ENCODE data around the gene RUNX2. TPM values are rescaled to one million over a fixed set of nuclear protein-coding genes. Genes with fewer than 3 reads are reported as not detected.
"Not testable (repeated sequence)": the region's sequence is repeated elsewhere in the genome, so short reads cannot be mapped to it uniquely, and the experiment has no call there.

The RUNX2 gene
- 1 to 10 TPM in 3 of 4 donors, under 1 TPM in 1; 0.26 to 6.2 (median 2.1) TPM for total RNA-seq

DNA sequence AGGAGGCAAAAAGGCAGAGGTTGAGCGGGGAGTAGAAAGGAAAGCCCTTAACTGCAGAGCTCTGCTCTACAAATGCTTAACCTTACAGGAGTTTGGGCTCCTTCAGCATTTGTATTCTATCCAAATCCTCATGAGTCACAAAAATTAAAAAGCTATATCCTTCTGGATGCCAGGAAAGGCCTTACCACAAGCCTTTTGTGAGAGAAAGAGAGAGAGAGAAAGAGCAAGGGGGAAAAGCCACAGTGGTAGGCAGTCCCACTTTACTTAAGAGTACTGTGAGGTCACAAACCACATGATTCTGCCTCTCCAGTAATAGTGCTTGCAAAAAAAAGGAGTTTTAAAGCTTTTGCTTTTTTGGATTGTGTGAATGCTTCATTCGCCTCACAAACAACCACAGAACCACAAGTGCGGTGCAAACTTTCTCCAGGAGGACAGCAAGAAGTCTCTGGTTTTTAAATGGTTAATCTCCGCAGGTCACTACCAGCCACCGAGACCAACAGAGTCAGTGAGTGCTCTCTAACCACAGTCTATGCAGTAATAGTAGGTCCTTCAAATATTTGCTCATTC, at the start of gene RUNX2:
TSS of gene RUNX2 (plus strand) at position 375 of the 567 bp plus-strand sequence. CDS start 397 bp downstream, outside the sequence.
- TF ChIP-seq, protein P1, sequence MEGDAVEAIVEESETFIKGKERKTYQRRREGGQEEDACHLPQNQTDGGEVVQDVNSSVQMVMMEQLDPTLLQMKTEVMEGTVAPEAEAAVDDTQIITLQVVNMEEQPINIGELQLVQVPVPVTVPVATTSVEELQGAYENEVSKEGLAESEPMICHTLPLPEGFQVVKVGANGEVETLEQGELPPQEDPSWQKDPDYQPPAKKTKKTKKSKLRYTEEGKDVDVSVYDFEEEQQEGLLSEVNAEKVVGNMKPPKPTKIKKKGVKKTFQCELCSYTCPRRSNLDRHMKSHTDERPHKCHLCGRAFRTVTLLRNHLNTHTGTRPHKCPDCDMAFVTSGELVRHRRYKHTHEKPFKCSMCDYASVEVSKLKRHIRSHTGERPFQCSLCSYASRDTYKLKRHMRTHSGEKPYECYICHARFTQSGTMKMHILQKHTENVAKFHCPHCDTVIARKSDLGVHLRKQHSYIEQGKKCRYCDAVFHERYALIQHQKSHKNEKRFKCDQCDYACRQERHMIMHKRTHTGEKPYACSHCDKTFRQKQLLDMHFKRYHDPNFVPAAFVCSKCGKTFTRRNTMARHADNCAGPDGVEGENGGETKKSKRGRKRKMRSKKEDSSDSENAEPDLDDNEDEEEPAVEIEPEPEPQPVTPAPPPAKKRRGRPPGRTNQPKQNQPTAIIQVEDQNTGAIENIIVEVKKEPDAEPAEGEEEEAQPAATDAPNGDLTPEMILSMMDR (IDR thresholded peaks at IDR 0.05), result no peak
- no peak for TF ChIP-seq POLR2A (IDR thresholded peaks at IDR 0.05)
- H3K36me3 ChIP-seq, result no peaks in the 10 kb centered on the region
- no peak within 1 kb of the TSS for H3K27ac ChIP-seq
- no peaks in the 10 kb centered on the region for H3K4me1 ChIP-seq
- intact Hi-C loops (cut with DNase I; ENCODE audit: low total_unique reads), result no loop called here
- no peaks in the 10 kb centered on the region for H3K9me3 ChIP-seq
- DNase-seq, result no peak
- H3K4me3 ChIP-seq, result no peak within 1 kb of the TSS
- no peaks in the 10 kb centered on the region for H3K27me3 ChIP-seq

DNA sequence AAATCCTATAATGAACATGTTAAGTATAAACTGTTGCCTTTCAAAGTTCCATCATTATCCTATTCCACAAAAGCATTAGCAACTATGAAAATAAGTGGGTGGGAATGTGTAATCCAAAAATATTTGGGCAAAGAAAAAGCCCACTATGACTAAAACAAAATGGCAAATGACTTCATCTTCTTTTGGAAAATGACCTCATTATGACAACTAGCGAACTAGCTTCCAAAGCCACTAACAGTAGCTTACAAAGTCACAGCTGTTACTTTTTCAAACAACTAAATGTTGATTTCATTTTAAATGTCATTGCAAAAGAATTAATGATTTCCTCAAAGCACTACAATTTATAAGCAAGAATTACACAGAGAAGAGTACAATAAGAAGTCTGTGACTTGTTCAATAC, 49.8 kb upstream of the RUNX2 start:
- Histone ChIP-seq H3K9me3 (peaks cover 0 to 5% of the 10 kb centered on the region in 2 donors), H3K4me3 (no peak overlapping the region), H3K27ac (no peak overlapping the region), H3K27me3 (no peaks in the 10 kb centered on the region), H3K4me1 (no peaks in the 10 kb centered on the region), H3K36me3 (no peaks in the 10 kb centered on the region)
- DNase-seq, result no peak
- intact Hi-C loops (cut with DNase I; ENCODE audit: low total_unique reads), result no loop called here
- TF ChIP-seq, protein P1 (IDR thresholded peaks at IDR 0.05), result no peak
- no peak for TF ChIP-seq POLR2A (IDR thresholded peaks at IDR 0.05)

DNA sequence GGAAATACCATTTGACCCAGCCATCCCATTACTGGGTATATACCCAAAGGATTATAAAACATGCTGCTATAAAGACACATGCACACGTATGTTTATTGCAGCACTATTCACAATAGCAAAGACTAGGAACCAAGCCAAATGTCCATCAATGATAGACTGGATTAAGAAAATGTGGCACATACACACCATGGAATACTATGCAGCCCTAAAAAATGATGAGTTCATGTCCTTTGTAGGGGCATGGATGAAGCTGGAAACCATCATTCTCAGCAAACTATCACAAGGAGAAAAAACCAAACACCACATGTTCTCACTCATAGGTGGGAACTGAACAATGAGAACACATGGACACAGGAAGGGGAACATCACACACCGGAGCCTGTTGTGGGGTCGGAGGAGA, 41.4 kb upstream of the RUNX2 start:
- H3K36me3 ChIP-seq; intact Hi-C loops (cut with DNase I; ENCODE audit: low total_unique reads); H3K4me1 ChIP-seq; H3K4me3 ChIP-seq; H3K27ac ChIP-seq; H3K27me3 ChIP-seq; DNase-seq; H3K9me3 ChIP-seq: not testable (repeated sequence)

DNA sequence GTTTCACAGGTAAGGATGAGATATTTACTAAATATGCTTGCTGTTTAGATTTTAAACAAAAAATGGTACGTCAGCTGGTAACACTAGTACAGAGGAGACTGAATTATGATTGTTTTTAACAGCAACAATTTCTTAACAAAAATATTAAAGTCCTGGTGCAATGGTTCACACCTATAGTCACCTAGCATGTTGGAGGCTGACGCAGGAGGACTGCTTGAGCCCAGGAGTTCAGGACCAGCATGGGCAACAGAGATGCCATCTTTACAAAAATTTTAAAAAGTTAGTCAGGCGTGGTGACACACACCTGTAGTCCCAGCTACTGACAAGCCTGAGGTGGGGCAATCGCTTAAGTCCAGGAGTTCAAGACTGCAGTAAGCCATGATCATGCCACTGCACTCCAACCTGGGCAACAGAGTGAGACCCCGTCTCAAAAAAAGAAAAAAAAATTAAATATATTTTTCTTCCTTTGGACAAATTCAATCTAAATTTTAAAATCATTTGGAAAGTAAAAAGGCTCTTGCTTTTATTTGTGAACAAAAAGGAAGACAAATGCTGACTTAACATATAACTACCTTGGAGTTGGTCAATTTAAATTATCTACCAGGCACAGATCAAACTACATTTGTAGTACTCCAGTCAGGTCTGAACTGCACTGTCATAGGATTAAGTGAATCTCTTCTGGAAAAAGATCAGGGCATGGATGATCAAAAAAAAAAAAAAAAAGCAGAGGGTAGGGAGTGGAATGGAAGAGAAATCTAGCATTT, 38.2 kb upstream of the RUNX2 start:
- H3K9me3 ChIP-seq, result no peaks in the 10 kb centered on the region
- no peak overlapping the region for H3K27ac ChIP-seq
- H3K27me3 ChIP-seq, result no peaks in the 10 kb centered on the region
- intact Hi-C loops (cut with DNase I; ENCODE audit: low total_unique reads), result no loop called here
- TF ChIP-seq, protein P1 (IDR thresholded peaks at IDR 0.05), result no peak
- TF ChIP-seq POLR2A (IDR thresholded peaks at IDR 0.05), result no peak
- H3K4me3 ChIP-seq, result no peak overlapping the region
- no peaks in the 10 kb centered on the region for H3K36me3 ChIP-seq
- no peaks in the 10 kb centered on the region for H3K4me1 ChIP-seq
- no peak for DNase-seq

DNA sequence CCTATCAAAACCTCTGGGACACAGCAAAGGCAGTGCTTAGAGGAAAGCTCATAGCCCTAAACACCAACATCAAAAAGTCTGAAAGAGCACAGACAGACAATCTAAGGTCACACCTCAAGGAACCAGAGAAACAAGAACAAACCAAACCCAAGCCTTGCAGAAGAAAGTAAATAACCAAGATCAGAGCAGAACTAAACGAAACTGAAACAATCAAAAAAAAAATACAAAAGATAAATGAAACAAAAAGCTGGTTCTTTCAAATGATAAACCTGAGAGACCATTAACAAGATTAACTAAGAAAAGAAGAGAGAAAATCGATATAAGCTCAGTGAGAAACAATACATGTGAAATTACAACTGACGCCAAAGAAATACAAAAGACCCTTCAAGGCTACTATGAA, 34.8 kb upstream of the RUNX2 start:
- no peak for DNase-seq
- no peaks in the 10 kb centered on the region for H3K36me3 ChIP-seq
- H3K4me1 ChIP-seq, result no peaks in the 10 kb centered on the region
- no peaks in the 10 kb centered on the region for H3K27me3 ChIP-seq
- H3K27ac ChIP-seq, result no peak overlapping the region
- intact Hi-C loops (cut with DNase I; ENCODE audit: low total_unique reads), result no loop called here
- TF ChIP-seq, protein P1 (IDR thresholded peaks at IDR 0.05), result no peak
- TF ChIP-seq POLR2A (IDR thresholded peaks at IDR 0.05), result no peak
- no peak overlapping the region for H3K4me3 ChIP-seq
- H3K9me3 ChIP-seq, result no peaks in the 10 kb centered on the region

DNA sequence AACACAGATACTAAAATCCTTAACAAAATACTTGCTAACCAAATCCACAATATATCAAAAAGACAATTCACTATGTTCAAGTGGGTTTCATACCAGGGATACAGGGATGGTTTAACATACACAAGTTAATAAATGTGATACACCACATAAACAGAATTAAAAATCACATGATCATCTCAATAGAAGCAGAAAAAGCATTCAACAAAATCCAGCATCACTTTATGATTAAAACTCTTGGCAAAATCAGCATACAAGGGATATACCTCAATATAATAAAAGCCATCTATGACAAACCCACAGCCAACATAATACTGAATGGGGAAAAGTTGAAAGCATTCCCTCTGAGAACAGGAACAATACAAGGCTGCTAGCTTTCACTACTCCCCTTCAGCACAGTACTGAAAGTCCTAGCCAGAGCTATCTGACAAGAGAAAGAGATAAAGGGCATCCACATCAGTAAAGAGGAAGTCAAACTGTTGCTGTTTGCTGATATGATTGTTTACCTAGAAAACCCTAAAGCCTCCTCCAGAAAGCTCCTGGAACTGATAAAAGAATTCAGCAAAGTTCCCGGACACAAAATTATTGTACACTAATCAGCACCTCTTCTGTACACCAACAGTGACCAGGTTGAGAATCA, 33.9 kb upstream of the RUNX2 start:
- intact Hi-C loops (cut with DNase I; ENCODE audit: low total_unique reads); H3K27me3 ChIP-seq; H3K27ac ChIP-seq; H3K4me3 ChIP-seq; H3K9me3 ChIP-seq; H3K4me1 ChIP-seq; DNase-seq; H3K36me3 ChIP-seq: not testable (repeated sequence)

Data from uterus (tissue), 4 donors.